GM19238 (cell line): ENCODE results near the gene HS3ST2.

ENCODE experiments used
- DNase-seq: peaks from one replicate; pipeline ENCODE4 v3.0.0; 2011; ENCODE audit warnings: low spot score; ENCODE audit not compliant: insufficient read length

HS3ST2 gene

DNA sequence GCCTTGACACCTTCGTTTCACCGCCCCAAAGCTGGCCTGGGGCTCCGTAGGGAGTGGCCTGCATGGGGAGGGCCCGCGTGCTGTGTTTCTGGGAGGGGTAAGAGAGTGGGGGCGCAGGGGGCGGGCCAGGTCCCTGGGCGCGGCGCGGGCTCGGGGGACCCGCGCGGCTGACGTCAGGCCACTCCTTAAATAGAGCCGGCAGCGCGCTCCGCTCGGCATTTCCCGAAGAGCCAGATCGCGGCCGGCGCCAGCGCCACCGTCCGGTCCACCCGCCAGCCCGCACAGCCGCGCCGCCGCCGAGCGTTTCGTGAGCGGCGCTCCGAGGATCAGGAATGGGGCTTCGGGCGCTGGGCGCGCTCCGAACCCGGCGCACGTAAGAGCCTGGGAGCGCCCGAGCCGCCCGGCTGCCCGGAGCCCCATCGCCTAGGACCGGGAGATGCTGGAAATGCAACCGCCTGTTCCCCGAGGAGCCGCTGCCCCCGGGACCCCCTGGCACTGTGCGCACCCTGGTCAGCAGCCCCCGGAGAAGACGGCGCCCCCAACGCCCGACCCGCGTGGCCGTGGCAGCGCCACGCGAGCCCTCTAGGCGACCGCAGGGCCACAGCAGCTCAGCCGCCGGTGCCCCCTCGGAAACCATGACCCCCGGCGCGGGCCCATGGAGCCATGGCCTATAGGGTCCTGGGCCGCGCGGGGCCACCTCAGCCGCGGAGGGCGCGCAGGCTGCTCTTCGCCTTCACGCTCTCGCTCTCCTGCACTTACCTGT is at the start of gene HS3ST2:
TSS of gene HS3ST2 (plus strand) at position 215 of the 763 bp plus-strand sequence. CDS start at position 664, 449 bp downstream.
- no peak for DNase-seq

GRCh38 chr16:22764662-22765327 is 49.2 kb upstream of the HS3ST2 start:
- DNase-seq = no peak

- DNase-seq = no peak
These were observed 48.5 kb upstream of the HS3ST2 start for GRCh38 chr16:22765479-22765878.

DNA sequence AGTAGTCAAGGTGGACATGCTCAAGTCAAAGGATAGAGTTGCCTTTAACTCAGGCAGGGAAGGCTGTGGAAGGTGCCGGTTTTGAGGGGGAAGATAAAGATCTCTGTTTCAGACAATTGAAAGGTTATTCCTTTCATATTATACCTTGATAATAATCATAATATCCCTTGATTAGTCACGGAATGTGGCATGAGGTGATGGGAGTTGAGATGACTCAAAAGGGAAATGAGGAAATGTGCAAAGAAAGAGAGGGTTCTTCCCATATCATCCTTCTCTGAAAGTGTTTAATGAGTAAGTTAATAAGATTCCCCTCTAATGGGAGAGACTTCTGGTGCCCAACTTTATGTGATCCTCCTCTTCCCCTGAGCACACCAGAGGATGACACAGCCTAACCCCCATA is 43.1 kb upstream of the HS3ST2 start:
- no peak for DNase-seq

- DNase-seq = no peak
These were observed 42.4 kb upstream of the HS3ST2 start for GRCh38 chr16:22771551-22771950.

DNA sequence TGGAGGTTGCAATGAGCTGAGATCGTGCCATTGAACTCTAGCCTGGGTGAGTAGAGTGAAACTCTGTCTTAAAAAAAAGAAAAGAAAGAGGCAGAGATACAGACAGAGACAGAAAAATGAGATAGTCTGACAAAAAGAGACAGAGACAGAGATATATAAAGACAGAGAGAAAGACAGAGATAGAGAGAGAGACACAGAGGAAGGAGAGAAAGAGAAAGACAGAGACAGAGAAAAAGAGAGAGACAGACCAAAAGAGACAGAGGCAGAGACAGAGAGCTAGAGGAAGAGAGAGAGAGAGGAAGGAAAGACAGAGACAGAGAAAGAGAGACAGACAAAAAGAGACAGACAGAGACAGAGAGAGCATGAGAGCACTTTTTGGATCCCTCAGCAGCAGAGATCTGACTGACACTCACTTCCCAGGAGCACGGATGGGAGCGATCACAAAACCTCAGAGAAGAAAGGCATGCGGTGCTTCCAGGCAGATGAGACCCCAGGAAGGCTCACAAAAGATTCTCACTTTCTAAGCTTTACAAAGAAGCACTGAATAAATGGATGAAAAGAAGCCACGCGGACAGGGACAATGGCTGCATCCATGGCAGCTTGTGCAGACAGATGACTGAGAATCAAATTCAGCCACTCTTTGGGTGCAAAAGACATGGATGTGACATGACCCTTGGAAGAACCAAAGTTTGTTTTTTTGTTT is 38.6 kb upstream of the HS3ST2 start:
- DNase-seq = no peak

GRCh38 chr16:22781480-22781879 is 32.5 kb upstream of the HS3ST2 start:
- DNase-seq = no peak

- DNase-seq = no peak
These were observed 31.6 kb upstream of the HS3ST2 start for GRCh38 chr16:22782314-22782713.

DNA sequence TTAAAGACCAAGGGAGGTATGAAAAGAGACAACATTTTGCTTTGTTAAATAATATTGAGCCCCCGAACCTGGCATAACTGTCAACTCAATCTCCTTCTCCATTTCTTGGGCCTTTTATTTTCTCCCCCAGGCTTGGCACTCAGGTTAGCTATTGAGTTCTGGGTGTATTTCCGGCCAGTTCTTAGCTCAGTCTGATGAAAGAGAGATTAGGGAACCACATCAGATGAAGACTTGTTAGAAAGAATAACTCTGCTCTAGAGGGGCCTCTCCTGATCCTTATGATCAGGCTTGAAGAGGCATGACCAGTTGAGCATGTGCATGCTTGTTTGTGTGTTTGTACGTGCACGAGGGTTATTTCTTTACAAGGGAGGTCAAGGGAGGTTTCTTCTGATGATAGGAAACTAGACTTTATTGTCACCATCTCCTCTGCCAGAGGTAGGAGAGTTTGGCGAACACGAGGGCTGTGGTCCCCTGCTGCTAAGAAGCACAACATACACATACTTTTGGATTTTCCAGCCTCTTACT is 29.2 kb upstream of the HS3ST2 start:
- DNase-seq = no peak

DNA sequence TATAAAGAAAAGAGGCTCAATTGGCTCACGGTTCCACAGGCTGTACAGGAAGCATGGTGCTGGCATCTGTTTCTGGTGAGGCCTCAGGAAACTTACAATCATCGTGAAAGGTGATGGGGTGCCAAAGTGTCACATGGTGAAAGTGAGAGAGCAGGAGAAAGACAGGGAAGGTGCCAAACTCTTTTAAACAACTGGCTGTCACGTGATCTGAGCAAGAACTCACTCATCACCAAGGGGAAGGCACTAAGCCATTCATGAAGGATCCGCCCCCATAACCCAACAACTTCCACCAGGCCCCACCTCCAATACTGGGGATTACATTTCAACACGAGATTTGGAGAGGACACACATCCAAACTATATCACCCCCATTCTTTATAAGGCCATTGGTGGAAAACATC is 28.4 kb upstream of the HS3ST2 start:
- DNase-seq = no peak

GRCh38 chr16:22786284-22786683 is 27.7 kb upstream of the HS3ST2 start:
- no peak for DNase-seq

- no peak for DNase-seq
These were observed 27.3 kb upstream of the HS3ST2 start for GRCh38 chr16:22786691-22787090.

- DNase-seq = no peak
These were observed 26.3 kb upstream of the HS3ST2 start for GRCh38 chr16:22787466-22788192.

DNA sequence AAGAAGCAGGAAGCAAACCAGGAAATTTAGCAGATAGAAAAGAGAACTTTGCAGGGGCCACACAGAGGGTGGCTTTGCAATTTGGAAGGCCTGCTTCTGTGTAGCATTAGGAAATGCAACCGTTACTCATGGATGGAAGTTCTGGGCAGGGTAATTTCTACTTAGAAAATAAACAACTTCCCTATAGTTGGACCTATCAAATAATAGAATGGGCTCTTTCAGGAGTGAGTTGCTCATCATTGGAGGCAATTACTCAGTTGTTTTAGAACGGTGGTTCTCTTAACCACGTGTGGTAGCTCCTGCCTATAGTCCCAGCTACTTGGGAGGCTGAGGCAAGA is 25.8 kb upstream of the HS3ST2 start:
- DNase-seq = no peak

GRCh38 chr16:22789281-22789945 is 24.5 kb upstream of the HS3ST2 start:
- DNase-seq = no peak

- no peak for DNase-seq
These were observed 16.4 kb upstream of the HS3ST2 start for GRCh38 chr16:22797551-22797950.

DNA sequence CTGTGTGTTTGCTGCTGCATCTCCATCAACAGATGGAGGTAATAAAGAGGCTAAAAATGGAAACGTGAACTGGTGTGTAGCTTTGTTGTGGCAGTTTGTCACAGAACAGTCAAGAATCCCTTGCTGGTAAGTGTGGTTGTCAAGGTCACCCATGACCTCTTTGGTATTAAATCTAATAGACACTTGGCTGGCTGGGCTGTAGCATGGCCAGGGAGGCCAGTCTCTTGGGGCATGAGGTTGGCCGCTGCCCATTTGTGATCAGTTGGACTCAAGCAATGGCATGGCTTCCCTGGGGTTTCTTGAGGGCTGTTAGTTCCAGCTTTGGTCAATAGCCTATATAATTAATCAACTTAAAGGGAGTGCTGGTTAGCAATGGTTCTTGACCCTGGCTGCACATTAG is 14.8 kb upstream of the HS3ST2 start:
- DNase-seq = no peak

- no peak for DNase-seq
These were observed 9.1 kb upstream of the HS3ST2 start for GRCh38 chr16:22804893-22805292.

GRCh38 chr16:22805326-22805725 is 8.6 kb upstream of the HS3ST2 start:
- DNase-seq = no peak

DNA sequence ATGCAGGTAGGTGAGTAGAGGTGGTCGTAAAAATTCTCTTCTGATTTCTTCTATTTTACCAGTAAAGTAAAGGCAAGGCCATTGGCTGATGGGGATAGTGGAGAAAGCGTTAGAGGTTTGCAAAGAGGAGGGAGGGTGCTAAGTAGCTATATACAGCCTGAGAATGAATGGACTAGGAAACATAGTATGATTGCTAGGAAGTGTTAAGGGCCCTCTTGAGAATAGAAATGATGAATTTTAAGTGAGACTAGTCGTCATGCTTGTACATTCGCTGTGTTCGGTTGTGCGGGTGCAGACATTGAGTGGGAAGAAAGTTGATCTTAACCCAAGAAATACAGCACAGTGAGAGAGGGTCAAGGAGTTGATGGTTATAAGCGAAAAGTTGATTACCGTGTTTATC is 7.2 kb upstream of the HS3ST2 start:
- no peak for DNase-seq

DNA sequence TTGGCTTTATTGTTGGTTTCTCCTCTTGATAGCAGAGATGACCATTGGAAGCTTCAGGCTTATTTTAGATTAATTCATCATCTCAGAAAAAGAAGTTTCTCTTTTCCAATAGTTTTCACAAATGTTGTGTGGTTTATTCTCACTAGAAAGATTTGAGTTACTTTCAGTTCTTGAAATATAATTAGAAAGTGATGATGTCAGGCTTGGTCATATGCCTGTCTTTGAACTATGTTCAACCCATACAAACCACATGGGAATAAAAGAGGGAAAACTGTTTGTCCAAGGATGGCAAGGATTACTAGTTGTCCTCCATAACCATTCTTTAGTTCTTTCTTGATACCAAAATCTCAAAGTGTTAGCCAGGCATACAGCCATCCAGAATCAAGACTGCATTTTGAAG is 3.7 kb upstream of the HS3ST2 start:
- DNase-seq = no peak
